Measurements from ENCODE around the gene NPFFR1.

GRCh38 chr10:70266056-70266455, 17.7 kb downstream of the NPFFR1 start:
- TF ChIP-seq, protein P1, sequence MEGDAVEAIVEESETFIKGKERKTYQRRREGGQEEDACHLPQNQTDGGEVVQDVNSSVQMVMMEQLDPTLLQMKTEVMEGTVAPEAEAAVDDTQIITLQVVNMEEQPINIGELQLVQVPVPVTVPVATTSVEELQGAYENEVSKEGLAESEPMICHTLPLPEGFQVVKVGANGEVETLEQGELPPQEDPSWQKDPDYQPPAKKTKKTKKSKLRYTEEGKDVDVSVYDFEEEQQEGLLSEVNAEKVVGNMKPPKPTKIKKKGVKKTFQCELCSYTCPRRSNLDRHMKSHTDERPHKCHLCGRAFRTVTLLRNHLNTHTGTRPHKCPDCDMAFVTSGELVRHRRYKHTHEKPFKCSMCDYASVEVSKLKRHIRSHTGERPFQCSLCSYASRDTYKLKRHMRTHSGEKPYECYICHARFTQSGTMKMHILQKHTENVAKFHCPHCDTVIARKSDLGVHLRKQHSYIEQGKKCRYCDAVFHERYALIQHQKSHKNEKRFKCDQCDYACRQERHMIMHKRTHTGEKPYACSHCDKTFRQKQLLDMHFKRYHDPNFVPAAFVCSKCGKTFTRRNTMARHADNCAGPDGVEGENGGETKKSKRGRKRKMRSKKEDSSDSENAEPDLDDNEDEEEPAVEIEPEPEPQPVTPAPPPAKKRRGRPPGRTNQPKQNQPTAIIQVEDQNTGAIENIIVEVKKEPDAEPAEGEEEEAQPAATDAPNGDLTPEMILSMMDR (IDR thresholded peaks at IDR 0.05; ENCODE audit: poor library complexity) = no peak
- no peak for TF ChIP-seq EZH2 (IDR thresholded peaks at IDR 0.05; ENCODE audit: borderline replicate concordance)
